DOHH2 (cell line): ENCODE data around the gene PACRG.

Experiments used
- CTCF ChIP-seq: fragments of 200-600 bp; sonication (generic); IDR thresholded peaks from one replicate; pipeline ENCODE4 v1.5.1; 2014; ENCODE audit warnings: antibody characterized with exemption, mild to moderate bottlenecking, low read depth, low read length; ENCODE audit not compliant: poor library complexity, severe bottlenecking
- EZH2phosphoT487 ChIP-seq: fragments of 200-600 bp; sonication (generic); IDR thresholded peaks from 2 replicates; pipeline ENCODE4 v1.6.1; 2017; ENCODE audit warnings: borderline replicate concordance, mild to moderate bottlenecking, antibody characterized with exemption, low read length, moderate library complexity, mixed read lengths

DNA sequence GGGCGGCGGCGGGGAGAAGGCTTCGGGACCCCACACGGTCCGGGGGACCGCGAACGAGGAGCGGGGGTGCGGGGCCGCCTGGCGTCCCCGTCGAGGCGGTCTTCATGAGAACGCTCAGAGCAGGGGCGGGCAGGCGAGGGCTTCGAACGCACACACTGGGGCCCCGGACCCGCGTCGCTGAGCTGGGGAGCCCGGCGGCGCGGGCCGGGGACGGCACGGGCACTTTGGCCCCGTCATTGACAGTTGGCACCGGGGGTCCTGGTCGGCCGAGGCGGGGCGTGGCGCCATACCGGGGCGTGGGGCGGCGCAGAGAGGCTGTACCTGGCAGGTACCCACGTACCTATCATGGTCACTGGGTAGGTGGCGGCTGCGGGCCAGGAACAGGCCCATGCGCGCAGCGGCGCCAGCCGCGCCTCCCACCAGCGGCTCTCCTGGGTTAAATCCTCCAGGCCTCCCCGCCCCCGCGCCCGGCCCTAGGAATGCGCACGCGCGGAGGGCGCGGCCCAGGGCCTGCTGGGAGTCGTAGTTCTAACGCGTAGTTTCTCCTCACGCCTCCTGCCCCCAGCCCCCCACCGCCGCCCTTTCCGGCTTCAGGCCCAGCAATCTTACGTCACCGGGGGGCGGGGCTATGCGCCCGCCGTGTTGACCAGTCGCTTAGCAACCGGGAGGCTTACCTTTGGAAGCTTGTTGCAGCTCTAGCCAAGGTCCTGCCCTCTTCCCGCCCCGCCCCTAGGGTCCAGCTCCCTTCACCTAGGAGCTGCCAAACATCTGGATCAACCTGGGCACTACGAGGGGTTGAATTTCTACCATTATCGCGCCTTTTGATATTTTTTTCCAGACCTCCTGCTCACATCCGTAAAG lies at the start of gene PACRG, which contains the start of gene PRKN:
- TF ChIP-seq CTCF (no peak), EZH2phosphoT487 (no peak)
